H9 (cell line): ENCODE data around the gene PLAC1. TPM values are rescaled to one million over a fixed set of nuclear protein-coding genes. Genes with fewer than 3 reads are reported as not detected.

Experiments
- DNase-seq: peaks from one replicate; pipeline ENCODE4 v3.0.0-alpha.2; 2017
- H2AFZ ChIP-seq: one replicate; pipeline ENCODE4 v1.6.1; 2013; ENCODE audit warnings: mild to moderate bottlenecking, low read length, control low read depth, moderate library complexity
- H2AK5ac ChIP-seq: 2 replicates; pipeline ENCODE4 v1.6.1; 2013; ENCODE audit warnings: low read length, control low read depth, mixed read lengths; ENCODE audit not compliant: insufficient read length
- H2BK120ac ChIP-seq: one replicate; pipeline ENCODE4 v1.6.1; 2013; ENCODE audit warnings: low read depth, mild to moderate bottlenecking, low read length, control low read depth, inconsistent platforms; ENCODE audit not compliant: poor library complexity, severe bottlenecking
- H2BK12ac ChIP-seq: 2 replicates; pipeline ENCODE4 v1.6.1; 2013; ENCODE audit warnings: low read length, control low read depth, mixed read lengths, low read depth; ENCODE audit not compliant: insufficient read length
- H2BK15ac ChIP-seq: 2 replicates; pipeline ENCODE4 v1.6.1; 2013; ENCODE audit warnings: low read depth, low read length, control low read depth
- H2BK20ac ChIP-seq: one replicate; pipeline ENCODE4 v1.6.1; 2013; ENCODE audit warnings: low read depth, mild to moderate bottlenecking, low read length, control low read depth, inconsistent platforms; ENCODE audit not compliant: poor library complexity, severe bottlenecking
- H2BK5ac ChIP-seq: 2 replicates; pipeline ENCODE4 v1.6.1; 2013; ENCODE audit warnings: low read length, control low read depth, mixed read lengths; ENCODE audit not compliant: insufficient read length
- H3K14ac ChIP-seq: 2 replicates; pipeline ENCODE4 v1.6.1; 2013; ENCODE audit warnings: low read length, control low read depth; ENCODE audit not compliant: insufficient read depth
- H3K18ac ChIP-seq: 2 replicates; pipeline ENCODE4 v1.6.1; 2013; ENCODE audit warnings: low read depth, mild to moderate bottlenecking, mixed read lengths, low read length, control low read depth; ENCODE audit not compliant: insufficient read length
- H3K23ac ChIP-seq: 2 replicates; pipeline ENCODE4 v1.6.1; 2013; ENCODE audit warnings: low read length, control low read depth, mixed read lengths, low read depth; ENCODE audit not compliant: insufficient read length
- H3K23me2 ChIP-seq: 2 replicates; pipeline ENCODE4 v1.6.1; 2013; ENCODE audit warnings: low read depth, mild to moderate bottlenecking, mixed read lengths, low read length, control low read depth; ENCODE audit not compliant: insufficient read length, poor library complexity, severe bottlenecking
- H3K27ac ChIP-seq: 2 replicates; pipeline ENCODE4 v1.5.1; 2013; ENCODE audit warnings: low read length, control low read depth, mixed read lengths, low read depth; ENCODE audit not compliant: insufficient read length
- H3K27me3 ChIP-seq: 2 replicates; pipeline ENCODE4 v1.6.1; 2013; ENCODE audit warnings: low read length, control low read depth, inconsistent platforms; ENCODE audit not compliant: insufficient read depth
- H3K4ac ChIP-seq: 2 replicates; pipeline ENCODE4 v1.6.1; 2013; ENCODE audit warnings: low read depth, mild to moderate bottlenecking, control low read depth, inconsistent platforms, low read length, moderate library complexity
- H3K4me1 ChIP-seq: 2 replicates; pipeline ENCODE4 v1.6.1; 2013; ENCODE audit warnings: low read length, control low read depth, inconsistent platforms; ENCODE audit not compliant: insufficient read depth
- H3K4me2 ChIP-seq: 2 replicates; pipeline ENCODE4 v1.6.1; 2013; ENCODE audit warnings: low read length, control low read depth, mixed read lengths; ENCODE audit not compliant: insufficient read length, insufficient read depth
- H3K56ac ChIP-seq: 2 replicates; pipeline ENCODE4 v1.6.1; 2013; ENCODE audit warnings: low read depth, mild to moderate bottlenecking, mixed read lengths, low read length, control low read depth; ENCODE audit not compliant: insufficient read length
- H3K79me1 ChIP-seq: 2 replicates; pipeline ENCODE4 v1.6.1; 2013; ENCODE audit warnings: low read depth, mild to moderate bottlenecking, moderate library complexity, low read length, control low read depth, inconsistent platforms; ENCODE audit not compliant: insufficient read depth, poor library complexity, severe bottlenecking
- H3K79me2 ChIP-seq: 2 replicates; pipeline ENCODE4 v1.6.1; 2013; ENCODE audit warnings: low read length, control low read depth, inconsistent platforms; ENCODE audit not compliant: insufficient read depth
- H3K9ac ChIP-seq: 2 replicates; pipeline ENCODE4 v1.6.1; 2013; ENCODE audit warnings: low read length, control low read depth, mixed read lengths; ENCODE audit not compliant: insufficient read length; ENCODE audit errors: extremely low read depth
- H3K9me3 ChIP-seq: one replicate; pipeline ENCODE4 v1.6.1; 2013; ENCODE audit warnings: low read depth, low read length, inconsistent platforms; ENCODE audit not compliant: control insufficient read depth
- H3T11ph ChIP-seq: one replicate; pipeline ENCODE4 v1.6.1; 2013; ENCODE audit warnings: mild to moderate bottlenecking, low read length, control low read depth, inconsistent platforms
- H4K20me1 ChIP-seq: one replicate; pipeline ENCODE4 v1.6.1; 2013; ENCODE audit not compliant: control insufficient read depth, insufficient read length, insufficient read depth
- H4K5ac ChIP-seq: 2 replicates; pipeline ENCODE4 v1.6.1; 2013; ENCODE audit warnings: low read depth, mild to moderate bottlenecking, mixed read lengths, low read length, control low read depth; ENCODE audit not compliant: insufficient read length
- H4K8ac ChIP-seq: replicated peaks from 2 replicates; pipeline ENCODE4 v1.6.1; 2013; ENCODE audit warnings: low read length, control low read depth, mixed read lengths, low read depth; ENCODE audit not compliant: insufficient read length
- H4K91ac ChIP-seq: 2 replicates; pipeline ENCODE4 v1.6.1; 2013; ENCODE audit warnings: low read depth, mild to moderate bottlenecking, moderate library complexity, mixed read lengths, low read length, control low read depth; ENCODE audit not compliant: insufficient read length
- H3K27ac Mint-ChIP-seq, 3 experiments: 2 replicates in 2 of 3; 3 replicates in 1 of 3; pipeline ENCODE4 v1.8.0; 2020 to 2021; ENCODE audit warnings: mixed read lengths in 3 of 3, mild to moderate bottlenecking in 1 of 3, moderate library complexity in 1 of 3
- H3K27me3 Mint-ChIP-seq: 2 replicates; pipeline ENCODE4 v1.8.0; 2021; ENCODE audit warnings: low read depth, mild to moderate bottlenecking, moderate library complexity, mixed read lengths
- H3K36me3 Mint-ChIP-seq, 3 experiments: 2 replicates in 2 of 3; 3 replicates in 1 of 3; pipeline ENCODE4 v1.8.0; 2020 to 2021; ENCODE audit warnings: low read depth in 3 of 3, mixed read lengths in 3 of 3; ENCODE audit not compliant: insufficient read depth in 1 of 3
- H3K4me1 Mint-ChIP-seq, 2 experiments: 2 replicates each; pipeline ENCODE4 v1.8.0; 2020; ENCODE audit warnings: mixed read lengths in 2 of 2
- H3K4me3 Mint-ChIP-seq, 2 experiments: 2 replicates in 1 of 2; 3 replicates in 1 of 2; pipeline ENCODE4 v1.8.0; 2020 to 2021; ENCODE audit warnings: mild to moderate bottlenecking in 2 of 2, mixed read lengths in 2 of 2, moderate library complexity in 1 of 2
- H3K9me3 Mint-ChIP-seq, 2 experiments: 2 replicates in 1 of 2; 3 replicates in 1 of 2; pipeline ENCODE4 v1.8.0; 2020; ENCODE audit warnings: mild to moderate bottlenecking in 2 of 2, mixed read lengths in 2 of 2, moderate library complexity in 1 of 2
- CTCF ChIP-seq: fragments of 200-600 bp; sonication (generic); conservative IDR thresholded peaks from 3 replicates; pipeline ENCODE4 v1.8.0; 2021; ENCODE audit warnings: antibody characterized with exemption, mild to moderate bottlenecking
- WGBS: extraction: QIAGEN DNeasy Blood & Tissue Kit; methylation state at CpG from one replicate; pipeline ENCODE4 v1.1.7; 2013; ENCODE audit warnings: missing lambda C conversion rate, low lambda C conversion rate, mixed read lengths; ENCODE audit not compliant: insufficient read length; ENCODE audit errors: extremely low coverage; 5-methylcytosine and 5-hydroxymethylcytosine counted together
- total RNA-seq: library from RNA; stranded (reverse); gene quantifications from 2 replicates; pipeline ENCODE4 v1.2.1, GENCODE V29; 2021

Gene PLAC1
- total RNA-seq, 1 experiment from 2014 or later, result 0.68 TPM

GRCh38 chrX:134541906-134542305, 116.4 kb downstream of the PLAC1 start:
- no peak overlapping the region for H3K4ac ChIP-seq
- Mint-ChIP-seq H3K36me3 (no peaks in the 10 kb centered on the region), H3K9me3 (peaks cover 8 to 61% of the 10 kb centered on the region in 2 experiments), H3K4me3 (no peak overlapping the region), H3K27me3 (peaks cover 27% of the 10 kb centered on the region), H3K4me1 (peaks cover 27 to 41% of the 10 kb centered on the region in 2 experiments), H3K27ac (no peak overlapping the region)
- no peak overlapping the region for H3K23ac ChIP-seq
- H3K79me1 ChIP-seq, result no peaks in the 10 kb centered on the region
- H3K9ac ChIP-seq, result no peak overlapping the region
- H4K91ac ChIP-seq, result no peak overlapping the region
- H2BK15ac ChIP-seq, result no peak overlapping the region
- H2AK5ac ChIP-seq, result no peak overlapping the region
- no peak overlapping the region for H2AFZ ChIP-seq
- no peak overlapping the region for H2BK5ac ChIP-seq
- H3K79me2 ChIP-seq, result no peaks in the 10 kb centered on the region
- H4K8ac ChIP-seq, result no peak overlapping the region
- peaks cover 9% of the 10 kb centered on the region for H3K4me1 ChIP-seq
- no peaks in the 10 kb centered on the region for H4K20me1 ChIP-seq
- no peak for TF ChIP-seq CTCF
- no peak overlapping the region for H3K4me2 ChIP-seq
- no peak overlapping the region for H3K14ac ChIP-seq
- H3K27me3 ChIP-seq, result peaks cover 16% of the 10 kb centered on the region; the same call in 1 of the 2 replicates
- no peak overlapping the region for H3K27ac ChIP-seq
- H2BK20ac ChIP-seq, result no peak overlapping the region
- H3T11ph ChIP-seq, result no peak overlapping the region
- no peaks in the 10 kb centered on the region for H3K9me3 ChIP-seq
- no peak for DNase-seq
- H4K5ac ChIP-seq, result no peak overlapping the region
- H3K18ac ChIP-seq, result no peak overlapping the region
- no peak overlapping the region for H2BK12ac ChIP-seq
- H3K56ac ChIP-seq, result no peak overlapping the region
- no CpG with 5 or more reads among the region's 3 CpGs for WGBS
- no peak overlapping the region for H2BK120ac ChIP-seq
- H3K23me2 ChIP-seq, result peaks cover 12% of the 10 kb centered on the region
